Smooth muscle cell (in vitro differentiated cells): ENCODE data around the gene FPGS. TPM values are rescaled to one million over a fixed set of nuclear protein-coding genes. Genes with fewer than 3 reads are reported as not detected.

Source experiments
- DNase-seq: peaks from one replicate; lab custom pipeline; 2025; ENCODE audit not compliant: unreplicated experiment; lab: John Stamatoyannopoulos, UW
- H2AFZ ChIP-seq: fragments of 200-600 bp; sonication (generic); 2 replicates; pipeline ENCODE4 v1.6.0; 2016; ENCODE audit warnings: antibody characterized with exemption, low read depth, mild to moderate bottlenecking
- H3F3A ChIP-seq: fragments of 200-600 bp; sonication (generic); 2 replicates; pipeline ENCODE4 v1.6.0; 2017; ENCODE audit warnings: antibody characterized with exemption, low read depth
- H3K27ac ChIP-seq: fragments of 200-600 bp; sonication (generic); 2 replicates; pipeline ENCODE4 v1.5.1; 2016; ENCODE audit warnings: low read depth, mild to moderate bottlenecking
- H3K27me3 ChIP-seq: fragments of 200-600 bp; sonication (generic); 2 replicates; pipeline ENCODE4 v1.6.1; 2016; ENCODE audit warnings: low read depth, mild to moderate bottlenecking
- H3K36me3 ChIP-seq: fragments of 200-600 bp; sonication (generic); 2 replicates; pipeline ENCODE4 v1.5.1; 2016; ENCODE audit warnings: low read depth
- H3K4me1 ChIP-seq: fragments of 200-600 bp; sonication (generic); 2 replicates; pipeline ENCODE4 v1.5.1; 2016; ENCODE audit warnings: low read depth
- H3K4me2 ChIP-seq: fragments of 200-600 bp; sonication (generic); 2 replicates; pipeline ENCODE4 v1.6.0; 2016; ENCODE audit warnings: mild to moderate bottlenecking
- H3K4me3 ChIP-seq: fragments of 200-600 bp; sonication (generic); 2 replicates; pipeline ENCODE4 v1.5.1; 2016; ENCODE audit warnings: mild to moderate bottlenecking
- H3K79me2 ChIP-seq: fragments of 200-600 bp; sonication (generic); 2 replicates; pipeline ENCODE4 v1.6.0; 2016; ENCODE audit warnings: low read depth, mild to moderate bottlenecking
- H3K9ac ChIP-seq: fragments of 200-600 bp; sonication (generic); 2 replicates; pipeline ENCODE4 v1.6.0; 2016; ENCODE audit warnings: low read depth
- H3K9me3 ChIP-seq: fragments of 200-600 bp; sonication (generic); replicated peaks from 2 replicates; pipeline ENCODE4 v1.5.1; 2016; ENCODE audit warnings: low read depth
- H4K20me1 ChIP-seq: fragments of 200-600 bp; sonication (generic); 2 replicates; pipeline ENCODE4 v1.6.0; 2016; ENCODE audit warnings: low read depth
- CTCF ChIP-seq: fragments of 200-600 bp; sonication (generic); IDR thresholded peaks from 2 replicates; pipeline ENCODE4 v1.5.1; 2017; ENCODE audit warnings: borderline replicate concordance, mild to moderate bottlenecking, antibody characterized with exemption; ENCODE audit not compliant: insufficient read depth, poor library complexity, severe bottlenecking
- WGBS: methylation state at CpG from one replicate; pipeline ENCODE4 v1.1.7; 2016; ENCODE audit warnings: low lambda C conversion rate; 5-methylcytosine and 5-hydroxymethylcytosine counted together
- polyA plus RNA-seq: library from polyadenylated mRNA; unstranded; fragments of >200 nt; fragmentation: Nextera tagmentation; extraction: Ambion mirVana; gene quantifications from 2 replicates; pipeline ENCODE4 v1.2.1, GENCODE V29; 2016
- total RNA-seq: library from RNA; depleted of rRNA; stranded (reverse); fragments of >200 nt; gene quantifications from 2 replicates; pipeline ENCODE4 v1.2.3, GENCODE V29; 2014

Gene FPGS
- total and polyA plus RNA-seq, 2 experiments from 2014 or later = 12.9 to 34.9 TPM

GRCh38 chr9:127808347-127809001, 5.8 kb downstream of the FPGS start:
- DNase-seq = no peak
- H3K4me2 ChIP-seq = no peak overlapping the region
- WGBS = 98% methylated on average over 17 of the region's 17 CpGs

GRCh38 chr9:127809002-127809539, 6.4 kb downstream of the FPGS start:
- peaks cover under 1% of the 10 kb centered on the region for H3K4me1 ChIP-seq
- H3K9me3 ChIP-seq = no peaks in the 10 kb centered on the region
- H3F3A ChIP-seq = no peaks in the 10 kb centered on the region
- H2AFZ ChIP-seq = no peak overlapping the region
- TF ChIP-seq CTCF = no peak
- H3K4me3 ChIP-seq = no peak overlapping the region
- DNase-seq = no peak
- 73% methylated on average over 9 of the region's 9 CpGs for WGBS
- peaks cover 11% of the 10 kb centered on the region for H3K79me2 ChIP-seq
- H3K27me3 ChIP-seq = no peaks in the 10 kb centered on the region
- no peaks in the 10 kb centered on the region for H4K20me1 ChIP-seq
- H3K36me3 ChIP-seq = no peaks in the 10 kb centered on the region
- H3K27ac ChIP-seq = no peak overlapping the region
- peak overlapping the region; percentile 79 for H3K4me2 ChIP-seq
- no peak overlapping the region for H3K9ac ChIP-seq

More at GRCh38 chr9:127808347-127809001, 5.8 kb downstream of the FPGS start:
- no peaks in the 10 kb centered on the region for H4K20me1 ChIP-seq
- H3K79me2 ChIP-seq = peaks cover 17% of the 10 kb centered on the region
- H3K9me3 ChIP-seq = no peaks in the 10 kb centered on the region
- no peaks in the 10 kb centered on the region for H3K36me3 ChIP-seq
- no peaks in the 10 kb centered on the region for H3K27me3 ChIP-seq
- no peak overlapping the region for H3K27ac ChIP-seq
- peaks cover 5% of the 10 kb centered on the region for H3K4me1 ChIP-seq
- no peak overlapping the region for H3K4me3 ChIP-seq
- TF ChIP-seq CTCF = no peak
- H3F3A ChIP-seq = no peaks in the 10 kb centered on the region
- no peak overlapping the region for H2AFZ ChIP-seq
- H3K9ac ChIP-seq = no peak overlapping the region

- Histone ChIP-seq H3K9me3 (no peaks in the 10 kb centered on the region), H3K79me2 (peaks cover 5% of the 10 kb centered on the region), H3K4me1 (no peaks in the 10 kb centered on the region), H2AFZ (no peak overlapping the region), H3F3A (no peaks in the 10 kb centered on the region), H3K9ac (no peak overlapping the region), H3K27ac (no peak overlapping the region), H3K4me2 (peak overlapping the region; percentile 79), H3K27me3 (no peaks in the 10 kb centered on the region), H3K4me3 (no peak overlapping the region), H4K20me1 (no peaks in the 10 kb centered on the region), H3K36me3 (no peaks in the 10 kb centered on the region)
- 28% methylated on average over 45 of the region's 57 CpGs for WGBS
- no peak for DNase-seq
- no peak for TF ChIP-seq CTCF
These were observed 7.1 kb downstream of the FPGS start for GRCh38 chr9:127809540-127810377.
